CMK (cell line): ENCODE data around the gene NDST4.
"Not testable (repeated sequence)": the region's sequence is repeated elsewhere in the genome, so short reads cannot be mapped to it uniquely, and the experiment has no call there.

Experiments used
- DNase-seq: peaks from one replicate; pipeline ENCODE4 v3.0.0-alpha.2; 2010; ENCODE audit warnings: low read depth

NDST4 gene

DNA sequence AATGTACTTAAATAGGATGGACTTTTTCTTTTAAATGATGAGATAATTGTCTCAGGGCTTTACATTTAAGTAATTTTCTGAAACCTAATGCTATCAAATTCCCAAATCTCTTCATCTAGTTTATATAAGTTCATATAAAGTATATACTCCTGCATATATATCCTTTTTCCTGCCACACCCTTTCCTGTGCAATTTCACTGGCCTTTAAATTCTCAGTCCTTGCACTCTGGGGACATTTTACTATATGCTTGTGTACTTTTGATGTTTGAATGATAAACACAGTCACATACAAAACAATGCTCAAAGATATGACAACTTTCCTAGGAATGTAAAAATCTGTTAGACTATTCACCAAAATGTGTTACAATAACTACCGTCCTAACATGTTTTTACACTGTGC, 60.1 kb downstream of the NDST4 start:
- DNase-seq, result no peak

GRCh38 chr4:115042496-115042895, 70.9 kb downstream of the NDST4 start:
- no peak for DNase-seq

DNA sequence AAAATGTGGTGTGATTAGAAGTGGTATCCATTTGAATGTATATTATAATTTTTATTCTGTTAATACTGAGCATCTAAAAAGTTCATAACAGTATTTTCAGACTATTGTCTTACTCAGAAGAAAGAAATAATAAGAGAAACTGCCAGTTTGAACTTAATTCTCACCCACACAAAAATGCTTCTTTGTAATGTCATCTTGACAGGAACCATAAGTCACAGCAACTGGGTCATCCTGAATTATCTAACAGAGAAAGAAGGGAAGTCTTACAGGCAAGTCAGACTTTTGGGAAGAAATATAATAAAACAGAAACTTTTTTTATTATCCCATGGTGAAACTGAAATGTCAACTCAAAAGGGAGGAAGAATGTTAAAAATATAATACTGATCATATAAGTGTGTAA, 83.1 kb downstream of the NDST4 start:
- DNase-seq, result no peak

GRCh38 chr4:115028682-115029410, 84.6 kb downstream of the NDST4 start:
- no peak for DNase-seq

- no peak for DNase-seq
These were observed 113.5 kb downstream of the NDST4 start for GRCh38 chr4:114999880-115000279.

GRCh38 chr4:114998316-114998715, 115.1 kb downstream of the NDST4 start:
- no peak for DNase-seq

DNA sequence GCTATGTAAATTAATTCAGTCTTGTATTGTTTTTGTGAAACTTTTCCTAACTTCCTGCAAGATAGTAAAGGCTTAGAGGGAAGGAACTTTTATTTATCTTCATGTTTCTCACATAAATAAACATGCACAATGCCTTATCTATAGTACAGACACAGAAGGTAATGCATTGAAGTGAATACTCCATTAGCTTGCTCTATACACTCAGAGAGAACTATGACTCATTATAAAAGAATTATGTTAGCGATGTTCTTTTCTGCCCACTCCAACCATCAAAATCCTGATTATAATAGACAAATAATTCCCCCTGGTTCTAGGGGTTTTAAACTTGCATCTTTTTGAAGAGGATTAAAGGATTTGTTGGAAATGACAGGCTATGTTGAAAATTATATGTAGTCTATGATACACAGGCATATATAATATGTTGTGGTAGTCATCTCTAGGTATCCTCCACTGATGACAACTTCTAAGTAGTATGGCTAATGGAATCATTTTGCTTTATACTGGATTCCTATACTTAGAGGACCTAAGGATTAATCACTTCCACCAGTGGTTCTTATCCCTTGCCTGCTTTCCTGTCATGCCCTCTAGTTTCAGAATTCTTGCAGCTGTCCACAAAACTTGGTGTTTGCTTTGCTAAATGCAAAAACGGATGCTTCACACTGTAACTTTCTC, 115.7 kb downstream of the NDST4 start:
- no peak for DNase-seq

DNA sequence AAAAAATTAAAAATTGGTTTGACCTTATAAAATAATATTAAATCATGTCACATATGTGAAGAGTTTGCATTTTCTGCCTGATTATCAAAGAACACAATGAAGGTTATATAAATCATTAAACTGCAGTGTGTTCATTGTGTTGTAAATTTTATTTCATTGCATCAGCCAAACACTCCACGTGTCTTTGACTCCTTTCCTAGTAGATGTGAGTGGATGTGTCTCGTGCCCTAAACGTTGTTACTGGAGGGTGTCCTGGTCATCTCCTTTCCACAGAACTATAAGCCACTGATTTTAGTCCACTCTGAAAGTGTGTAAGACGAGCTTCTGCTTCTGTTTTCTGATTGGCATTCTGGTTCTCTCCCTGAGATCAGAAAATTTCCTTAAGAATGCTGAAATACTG, 127.3 kb downstream of the NDST4 start:
- no peak for DNase-seq

DNA sequence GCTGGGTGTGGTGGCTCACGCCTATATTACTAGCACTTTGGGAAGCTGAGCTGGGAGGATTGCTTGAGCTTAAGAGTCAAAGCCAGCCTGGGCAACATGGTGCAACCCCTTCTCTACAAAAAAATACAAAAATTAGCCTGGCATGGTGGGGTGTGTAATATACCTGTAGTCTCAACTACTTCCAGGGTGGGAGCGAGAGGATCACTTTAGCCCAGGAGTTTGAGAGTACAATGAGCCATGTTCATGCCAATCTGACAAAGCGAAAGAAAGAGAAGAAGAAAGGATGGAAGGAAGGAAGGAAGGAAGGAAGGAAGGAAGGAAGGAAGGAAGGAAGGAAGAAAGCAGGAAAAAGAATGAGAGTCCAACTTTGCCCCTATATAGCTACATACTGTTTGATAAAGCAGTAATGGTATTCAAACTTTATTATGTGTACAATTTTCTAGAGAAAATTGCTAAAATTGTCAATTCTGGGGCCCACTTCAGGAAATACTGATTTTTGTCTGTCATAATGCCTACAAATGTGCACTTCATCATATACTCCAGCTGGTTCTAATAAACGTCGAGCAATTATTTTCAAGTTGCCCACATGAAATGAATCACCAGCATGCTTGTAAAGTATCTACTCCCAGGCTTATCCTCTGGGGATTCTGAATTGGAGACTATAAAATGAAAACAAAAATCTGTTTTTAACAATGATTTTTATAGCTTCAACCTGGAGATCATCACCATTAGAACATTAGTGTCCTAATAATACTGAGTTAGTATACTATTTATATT, 132.3 kb downstream of the NDST4 start:
- DNase-seq, result no peak

GRCh38 chr4:114980399-114980798, 133.0 kb downstream of the NDST4 start:
- not testable (repeated sequence) for DNase-seq

DNA sequence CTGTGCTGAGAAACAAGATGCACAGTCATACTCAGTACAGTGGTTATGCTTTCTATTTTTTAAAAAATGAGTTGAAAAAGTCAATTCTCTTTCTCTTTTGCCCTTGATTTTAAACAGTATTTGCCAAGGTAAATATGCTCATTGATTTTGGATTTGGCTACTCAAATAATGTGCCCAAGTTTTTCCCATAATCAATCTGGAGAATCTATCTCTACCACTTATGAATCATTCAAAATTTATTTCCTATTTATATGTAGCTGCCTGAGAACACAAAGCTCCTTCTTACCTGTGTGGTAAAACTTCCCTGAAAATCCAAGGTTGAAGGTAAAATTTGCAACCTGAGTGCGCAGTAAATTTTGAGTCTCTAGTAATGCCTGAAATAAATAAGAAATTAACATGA, 136.5 kb downstream of the NDST4 start:
- no peak for DNase-seq

- no peak for DNase-seq
These were observed 149.4 kb downstream of the NDST4 start for GRCh38 chr4:114964026-114964425.

GRCh38 chr4:114945616-114946015, 167.8 kb downstream of the NDST4 start:
- DNase-seq, result no peak

DNA sequence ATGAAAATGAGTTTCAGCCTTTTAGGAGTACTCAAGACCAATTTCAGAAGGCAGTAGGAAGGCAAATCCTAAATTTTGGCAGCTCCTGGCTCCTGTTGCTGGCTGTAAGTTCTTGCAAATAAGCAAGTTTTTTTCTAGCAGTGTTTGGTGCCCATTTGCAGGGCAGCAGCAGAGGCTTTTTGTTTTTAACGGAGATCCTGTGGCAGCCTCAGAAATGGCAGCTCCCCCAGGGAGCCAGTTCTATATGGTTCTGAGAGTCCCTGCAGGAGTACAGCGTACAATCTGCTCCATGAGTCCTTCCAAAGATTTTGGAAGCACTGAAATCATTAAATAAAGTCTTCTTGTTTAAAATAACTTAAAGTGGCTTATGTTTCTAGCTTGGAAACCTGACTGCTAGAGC, 171.9 kb downstream of the NDST4 start:
- no peak for DNase-seq

GRCh38 chr4:114927881-114928280, 185.5 kb downstream of the NDST4 start:
- DNase-seq, result no peak

DNA sequence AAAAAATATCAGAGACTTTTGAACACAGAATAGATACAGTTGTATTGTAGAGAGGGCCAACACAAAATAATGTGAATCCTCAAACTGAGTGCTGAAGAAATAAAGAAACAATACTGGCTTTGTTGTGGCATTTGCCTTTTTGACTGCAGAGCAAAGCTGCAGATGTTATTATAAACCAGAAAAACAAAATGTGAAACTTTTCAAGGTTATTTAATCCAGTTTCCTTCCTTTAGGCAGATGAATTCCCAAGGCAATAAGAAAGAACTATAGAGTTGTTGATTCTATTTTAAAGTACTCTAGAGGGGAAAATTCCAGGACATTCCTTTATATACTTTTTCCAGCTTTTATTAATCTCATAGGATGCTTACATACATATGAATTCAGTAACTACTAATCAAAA, 186.8 kb downstream of the NDST4 start:
- DNase-seq, result no peak

DNA sequence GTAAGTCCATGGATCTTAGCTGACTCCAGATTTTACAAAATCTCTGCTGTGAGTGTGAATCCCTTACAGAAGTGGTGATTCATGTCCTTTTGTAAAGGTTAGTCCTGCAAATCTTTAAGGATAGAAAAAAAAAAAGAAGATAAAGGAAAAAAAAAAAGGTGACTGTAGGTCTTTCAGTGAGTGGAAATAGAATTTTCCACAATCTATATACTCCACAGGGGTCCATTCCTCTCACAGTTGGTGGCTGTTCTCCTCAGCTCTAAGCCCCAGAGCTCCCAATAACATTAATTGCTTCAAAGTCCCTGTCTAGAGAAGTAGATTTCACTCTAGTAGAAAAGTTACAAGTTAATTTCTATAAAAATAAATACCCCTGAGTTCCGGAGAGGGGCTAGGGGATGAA, 189.1 kb downstream of the NDST4 start:
- DNase-seq, result no peak

- no peak for DNase-seq
These were observed 190.9 kb downstream of the NDST4 start for GRCh38 chr4:114922592-114922933.

GRCh38 chr4:114921790-114922591, 191.4 kb downstream of the NDST4 start:
- DNase-seq, result no peak

GRCh38 chr4:114921191-114921590, 192.2 kb downstream of the NDST4 start:
- DNase-seq, result no peak

DNA sequence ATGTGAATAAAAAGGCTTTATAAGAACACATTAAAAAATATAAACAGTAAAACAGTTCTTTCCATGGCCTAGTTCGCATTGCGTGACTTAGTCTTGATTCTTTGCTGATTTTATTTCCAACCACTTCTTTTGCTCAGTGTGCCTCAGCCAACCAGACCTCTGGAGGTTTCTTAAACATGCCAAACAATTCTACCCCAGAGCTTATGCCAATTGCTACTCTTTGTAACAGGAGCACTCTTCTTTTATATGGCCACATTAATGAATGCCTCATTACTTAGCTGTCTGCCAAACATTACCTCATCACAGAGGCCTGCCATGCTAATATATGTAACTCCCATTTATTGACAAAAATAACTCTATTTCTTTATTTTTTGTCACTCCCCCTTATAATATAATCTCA, 202.3 kb downstream of the NDST4 start:
- DNase-seq, result no peak

DNA sequence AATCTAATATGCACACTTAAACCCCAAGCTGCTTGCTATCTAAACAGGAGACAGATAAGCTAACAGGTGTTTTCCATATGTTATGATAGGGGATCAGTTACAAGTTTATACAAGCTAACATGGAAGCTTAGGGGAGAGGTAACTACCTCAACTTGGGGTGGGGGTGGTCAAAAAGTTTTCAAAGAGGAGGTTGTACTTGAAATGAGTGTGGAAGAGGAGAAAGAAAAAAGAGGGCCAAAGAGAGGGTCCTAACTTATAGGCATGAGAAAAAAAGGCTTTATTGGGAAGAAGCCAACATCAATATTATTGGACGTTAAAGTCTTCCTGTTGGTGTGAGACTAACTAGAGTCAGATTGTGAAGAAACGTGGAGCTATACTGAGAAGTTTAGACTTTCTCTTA, 205.9 kb downstream of the NDST4 start:
- no peak for DNase-seq
